H1 (cell line): ENCODE data around the gene DBP.

Experiments
- CBX5 ChIP-seq: fragments of 300-800, 300-1000 bp; sonication (generic); IDR thresholded peaks from 2 replicates; pipeline ENCODE4 v1.7.1; 2016; ENCODE audit warnings: antibody characterized with exemption, low read length, low read depth
- CBX8 ChIP-seq: fragments of 300-800, 300-1000 bp; sonication (generic); IDR thresholded peaks from 2 replicates; pipeline ENCODE4 v1.7.1; 2016; ENCODE audit warnings: low read depth, low read length, borderline replicate concordance
- CHD1 ChIP-seq: IDR thresholded peaks from 2 replicates; pipeline ENCODE4 v1.6.1; 2012; ENCODE audit warnings: low read depth, low read length, improper control_type of control experiment
- CTCF ChIP-seq, 3 experiments: IDR thresholded peaks; 1 replicate in 2 of 3; 2 replicates in 1 of 3; pipeline versions ENCODE4 v1.5.1 to v1.6.1; 2011; ENCODE audit warnings: low read length in 3 of 3, mild to moderate bottlenecking in 3 of 3, inconsistent platforms in 2 of 3, low read depth in 1 of 3, moderate library complexity in 1 of 3; ENCODE audit not compliant: insufficient read depth in 1 of 3; ENCODE audit errors: control extremely low read depth in 1 of 3
- MAFK ChIP-seq: IDR thresholded peaks from 2 replicates; pipeline ENCODE4 v1.6.1; 2012; ENCODE audit warnings: low read depth, mild to moderate bottlenecking, improper control_type of control experiment, low read length
- POLR2A ChIP-seq, 2 experiments: IDR thresholded peaks; 1 replicate in 1 of 2; 2 replicates in 1 of 2; pipeline ENCODE4 v1.6.1; 2011; ENCODE audit warnings: low read depth in 2 of 2, low read length in 2 of 2, mild to moderate bottlenecking in 2 of 2; ENCODE audit errors: control extremely low read depth in 1 of 2
- RFX5 ChIP-seq: IDR thresholded peaks from 2 replicates; pipeline ENCODE4 v1.6.1; 2011; ENCODE audit warnings: low read depth, low read length, improper control_type of control experiment, borderline replicate concordance
- RXRA ChIP-seq: IDR thresholded peaks from 2 replicates; pipeline ENCODE4 v1.6.1; 2011; ENCODE audit warnings: low read depth, mild to moderate bottlenecking, low read length, moderate library complexity; ENCODE audit not compliant: insufficient read depth

- TF ChIP-seq RFX5 (no peak; the same call in 1 of the 2 replicates), CTCF (IDR thresholded peaks at IDR 0.05; ENCODE audit: control extremely low read depth in 1 of 3, insufficient read depth in 1 of 3, low read depth in 1 of 3, low read length in 3 of 3) (no peak), POLR2A (IDR thresholded peaks at IDR 0.05; ENCODE audit: control extremely low read depth in 1 of 2, low read depth in 2 of 2, low read length in 2 of 2) (no peak), CBX5 (no peak), CBX8 (no peak), RXRA (no peak), MAFK (no peak), CHD1 (no peak)
Measured at GRCh38 chr19:48644839-48645619, 7.8 kb upstream of the DBP start.
